H1 (cell line): ENCODE measurements around the gene HIVEP3.

ENCODE experiments used
- BACH1 ChIP-seq: IDR thresholded peaks from 2 replicates; pipeline ENCODE4 v1.6.1; 2012; ENCODE audit warnings: low read length, improper control_type of control experiment
- CHD2 ChIP-seq: IDR thresholded peaks from 2 replicates; pipeline ENCODE4 v1.6.1; 2012; ENCODE audit warnings: low read length, improper control_type of control experiment
- HDAC2 ChIP-seq, 2 experiments: fragments of 300-600 bp in 1 of 2; sonication (generic) in 1 of 2; IDR thresholded peaks; 2 replicates each; pipeline ENCODE4 v1.6.1; 2011 to 2012; ENCODE audit warnings: low read depth in 2 of 2, low read length in 2 of 2, mild to moderate bottlenecking in 2 of 2, moderate library complexity in 2 of 2, borderline replicate concordance in 1 of 2, inconsistent platforms in 1 of 2
- MAFK ChIP-seq: IDR thresholded peaks from 2 replicates; pipeline ENCODE4 v1.6.1; 2012; ENCODE audit warnings: low read depth, mild to moderate bottlenecking, improper control_type of control experiment, low read length
- POLR2AphosphoS5 ChIP-seq: IDR thresholded peaks from 2 replicates; pipeline ENCODE4 v1.6.1; 2011; ENCODE audit warnings: low read depth, low read length
- TAF1 ChIP-seq: IDR thresholded peaks from 2 replicates; pipeline ENCODE4 v1.6.1; 2011; ENCODE audit warnings: mild to moderate bottlenecking, low read depth, low read length
- USF2 ChIP-seq: IDR thresholded peaks from 2 replicates; pipeline ENCODE4 v1.6.1; 2011; ENCODE audit warnings: low read length, improper control_type of control experiment

DNA sequence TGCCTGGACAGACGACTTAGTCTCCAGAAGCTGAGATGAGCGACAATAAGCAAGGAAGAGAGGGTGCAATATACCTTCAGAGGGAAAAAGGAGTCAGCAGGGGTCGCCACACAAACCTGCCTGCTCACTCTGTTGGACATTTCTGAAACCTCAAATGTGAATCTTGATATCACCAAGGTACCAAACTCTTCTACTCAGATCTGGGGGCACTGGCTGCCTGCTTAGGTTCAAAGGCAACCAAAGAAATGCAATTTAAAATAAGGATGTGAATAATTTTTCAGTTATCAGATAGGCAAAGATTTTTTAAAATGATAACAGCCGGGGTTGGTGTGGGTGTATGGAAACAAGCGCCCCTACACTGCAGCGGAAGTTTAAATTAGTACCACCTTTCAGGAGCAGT is 164.2 kb downstream of the HIVEP3 start:
- TF ChIP-seq TAF1 (no peak), MAFK (no peak), USF2 (no peak), POLR2AphosphoS5 (no peak), CHD2 (no peak), HDAC2 (IDR thresholded peaks at IDR 0.05; ENCODE audit: borderline replicate concordance in 1 of 2, low read depth in 2 of 2, low read length in 2 of 2) (no peak), BACH1 (no peak)
